ENCODE results near the gene EPS8L3. TPM values are rescaled to one million over a fixed set of nuclear protein-coding genes. Genes with fewer than 3 reads are reported as not detected.

EPS8L3 gene
- total and polyA plus RNA-seq, 9 of the 15 experiments (the other 6 are each of a cell fraction or from before 2014, with no cell fraction given), result 0.09 to 0.42 (median 0.14) TPM; not detected in 5

DNA sequence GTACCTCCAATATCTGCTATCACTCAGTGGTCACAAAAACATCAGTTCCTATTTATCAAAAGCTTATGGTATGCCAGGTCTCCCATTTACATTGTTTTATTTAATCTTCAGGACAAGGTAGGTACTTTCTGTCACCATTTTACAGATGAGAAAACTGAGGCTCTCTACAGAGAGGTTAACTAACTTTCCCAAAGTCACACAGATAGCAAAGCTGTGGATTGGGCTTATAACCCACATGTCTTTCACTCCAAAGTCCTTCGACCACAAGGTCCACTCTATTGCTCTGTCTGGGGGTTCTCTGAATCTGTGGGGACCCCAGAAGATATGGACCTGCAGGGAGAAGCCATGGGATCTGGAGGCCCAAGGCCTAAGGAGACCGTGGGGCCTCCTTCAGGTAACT lies 26.6 kb upstream of the EPS8L3 start (continued):
- TF ChIP-seq RBM25 (IDR thresholded peaks at IDR 0.05; ENCODE audit: low read depth, low read length, severe bottlenecking) (peak; percentile 97), TCF7 (IDR thresholded peaks at IDR 0.05; ENCODE audit: borderline replicate concordance) (no peak), ARID1B (IDR thresholded peaks at IDR 0.05) (no peak), SNIP1 (IDR thresholded peaks at IDR 0.05; ENCODE audit: low read depth) (no peak), CBX3 (IDR thresholded peaks at IDR 0.05; ENCODE audit: borderline replicate concordance in 1 of 2, low read length in 2 of 2) (0 out of 3 replicates have a peak, but pooled peaks of 1 of the 2 experiments have one; percentile 20), HBP1 (CRISPR knock-in tag; IDR thresholded peaks at IDR 0.05) (no peak), EP300 (IDR thresholded peaks at IDR 0.05; ENCODE audit: low read length) (no peak), KDM5B (IDR thresholded peaks at IDR 0.05; ENCODE audit: insufficient replicate concordance, low read depth, low read length) (no peak), SMARCA5 (IDR thresholded peaks at IDR 0.05) (peak; percentile 77), NCOA4 (IDR thresholded peaks at IDR 0.05; ENCODE audit: partially characterized antibody) (no peak), CHD4 (IDR thresholded peaks at IDR 0.05; ENCODE audit: insufficient read depth, insufficient replicate concordance, low read depth, low read length, poor library complexity, severe bottlenecking) (peak; percentile 96), FOXJ2 (tag; IDR thresholded peaks at IDR 0.05) (no peak), MAFK (IDR thresholded peaks at IDR 0.05; ENCODE audit: low read length) (no peak), NCOA2 (IDR thresholded peaks at IDR 0.05; ENCODE audit: partially characterized antibody in 2 of 2) (no peak), ZNF384 (IDR thresholded peaks at IDR 0.05; ENCODE audit: low read depth, low read length) (no peak), CBFA2T3 (IDR thresholded peaks at IDR 0.05) (no peak), NFATC3 (IDR thresholded peaks at IDR 0.05) (no peak), FOXA1 (IDR thresholded peaks at IDR 0.05; ENCODE audit: borderline replicate concordance) (no peak)
- TF ChIP-seq, protein P1, sequence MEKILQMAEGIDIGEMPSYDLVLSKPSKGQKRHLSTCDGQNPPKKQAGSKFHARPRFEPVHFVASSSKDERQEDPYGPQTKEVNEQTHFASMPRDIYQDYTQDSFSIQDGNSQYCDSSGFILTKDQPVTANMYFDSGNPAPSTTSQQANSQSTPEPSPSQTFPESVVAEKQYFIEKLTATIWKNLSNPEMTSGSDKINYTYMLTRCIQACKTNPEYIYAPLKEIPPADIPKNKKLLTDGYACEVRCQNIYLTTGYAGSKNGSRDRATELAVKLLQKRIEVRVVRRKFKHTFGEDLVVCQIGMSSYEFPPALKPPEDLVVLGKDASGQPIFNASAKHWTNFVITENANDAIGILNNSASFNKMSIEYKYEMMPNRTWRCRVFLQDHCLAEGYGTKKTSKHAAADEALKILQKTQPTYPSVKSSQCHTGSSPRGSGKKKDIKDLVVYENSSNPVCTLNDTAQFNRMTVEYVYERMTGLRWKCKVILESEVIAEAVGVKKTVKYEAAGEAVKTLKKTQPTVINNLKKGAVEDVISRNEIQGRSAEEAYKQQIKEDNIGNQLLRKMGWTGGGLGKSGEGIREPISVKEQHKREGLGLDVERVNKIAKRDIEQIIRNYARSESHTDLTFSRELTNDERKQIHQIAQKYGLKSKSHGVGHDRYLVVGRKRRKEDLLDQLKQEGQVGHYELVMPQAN (IDR thresholded peaks at IDR 0.05; ENCODE audit: borderline replicate concordance), result no peak
- TF ChIP-seq, protein P2, sequence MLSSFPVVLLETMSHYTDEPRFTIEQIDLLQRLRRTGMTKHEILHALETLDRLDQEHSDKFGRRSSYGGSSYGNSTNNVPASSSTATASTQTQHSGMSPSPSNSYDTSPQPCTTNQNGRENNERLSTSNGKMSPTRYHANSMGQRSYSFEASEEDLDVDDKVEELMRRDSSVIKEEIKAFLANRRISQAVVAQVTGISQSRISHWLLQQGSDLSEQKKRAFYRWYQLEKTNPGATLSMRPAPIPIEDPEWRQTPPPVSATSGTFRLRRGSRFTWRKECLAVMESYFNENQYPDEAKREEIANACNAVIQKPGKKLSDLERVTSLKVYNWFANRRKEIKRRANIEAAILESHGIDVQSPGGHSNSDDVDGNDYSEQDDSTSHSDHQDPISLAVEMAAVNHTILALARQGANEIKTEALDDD (IDR thresholded peaks at IDR 0.05), result no peak
